Kidney glomerular epithelial cell (primary cell): ENCODE measurements around the gene IFT88.
A peak's percentile ranks its signal among the peaks of the same experiment; 100 is the strongest.

Experiments
- DNase-seq: peaks from one replicate; lab custom pipeline; 2025; lab: John Stamatoyannopoulos, UW

IFT88 gene

GRCh38 chr13:20566898-20567874, at the start of gene IFT88:
Gene IFT88 (plus strand): TSS chr13:20567157. CDS start chr13:20574386, 7,229 bp downstream.
- DNase-seq: peak; percentile 83

DNA sequence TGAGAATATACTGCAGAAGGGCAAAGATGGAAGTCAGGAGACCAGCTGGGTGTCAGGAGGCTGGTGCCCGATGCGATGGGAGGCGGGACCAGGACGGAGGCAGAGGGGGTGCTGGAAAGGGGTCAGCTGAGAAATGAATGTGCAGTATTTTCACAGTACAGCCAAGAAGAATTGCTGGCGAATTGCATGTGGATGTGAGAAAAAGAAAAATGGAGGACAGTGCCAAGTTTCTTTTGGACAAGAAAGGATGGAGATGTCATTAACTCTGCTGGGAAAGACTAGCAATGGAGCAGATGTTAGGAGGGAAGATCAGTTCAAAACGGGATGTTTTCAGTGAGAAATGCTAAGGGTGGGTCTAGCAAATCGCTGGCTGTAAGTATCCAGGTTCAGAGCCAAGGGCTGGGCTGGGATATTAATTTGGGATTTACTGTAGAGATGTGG, 48.3 kb upstream of the IFT88 start:
- DNase-seq: no peak

DNA sequence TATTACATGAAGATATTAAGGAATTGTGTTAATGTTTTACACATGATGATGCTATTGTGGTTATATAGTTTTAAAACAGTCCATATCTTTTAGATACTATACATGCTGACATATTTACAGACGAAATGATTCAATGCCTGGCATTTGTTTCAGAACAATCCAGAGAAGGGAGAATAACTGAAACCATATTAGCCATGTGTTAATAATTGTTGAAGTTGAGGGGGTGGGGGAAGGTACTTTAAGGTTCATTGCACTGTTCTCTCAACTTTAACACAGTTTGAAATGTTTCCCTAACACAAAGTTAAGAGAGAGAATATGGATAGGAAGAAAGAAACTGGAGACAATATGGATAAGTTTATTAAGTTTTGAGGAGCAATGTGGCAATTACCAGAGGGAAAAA, 47.1 kb upstream of the IFT88 start:
- peak; percentile 23 for DNase-seq

DNA sequence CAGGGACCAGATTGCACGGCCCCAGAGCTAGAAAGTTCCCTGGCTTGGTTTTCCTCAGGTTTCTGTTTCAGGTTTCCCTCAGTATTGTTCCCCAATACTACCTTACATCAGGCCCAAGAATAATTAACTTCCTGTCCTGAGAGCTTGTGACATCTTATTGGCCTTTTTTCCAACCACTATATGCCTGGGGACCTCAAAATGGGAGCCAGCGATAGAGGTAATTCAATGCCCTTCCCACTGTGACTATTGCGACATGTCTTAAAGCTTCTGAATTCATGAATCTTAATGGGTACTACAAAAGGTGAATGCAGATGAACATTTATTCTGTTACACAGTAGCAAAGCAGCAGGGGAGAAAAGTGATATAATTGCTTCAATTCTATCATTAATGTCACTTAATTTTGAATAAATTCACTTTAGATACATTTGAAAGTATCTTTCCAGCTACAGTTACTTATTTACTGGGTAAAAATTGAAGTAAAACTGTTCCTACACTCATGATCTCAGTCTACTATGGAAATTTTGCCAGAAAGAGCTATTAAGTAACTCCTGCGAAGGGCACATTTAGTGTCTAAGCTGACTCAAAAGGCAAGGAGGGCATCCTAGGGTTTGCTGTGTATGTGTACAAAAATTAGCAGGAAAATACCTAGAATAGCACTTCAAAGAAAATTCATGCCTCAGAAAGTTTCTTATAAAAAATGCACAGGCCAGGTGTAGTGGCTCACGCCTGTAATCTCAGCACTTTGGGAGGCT, 45.4 kb upstream of the IFT88 start:
- no peak for DNase-seq

- peak; percentile 31 for DNase-seq
Measured at GRCh38 chr13:20525144-20525600, 41.8 kb upstream of the IFT88 start.

- peak; percentile 36 for DNase-seq
Measured at GRCh38 chr13:20525601-20526544, 41.1 kb upstream of the IFT88 start, which contains the start of gene CRYL1. Gene CRYL1 (minus strand): TSS chr13:20525857. CDS start chr13:20525794, 63 bp downstream.

DNA sequence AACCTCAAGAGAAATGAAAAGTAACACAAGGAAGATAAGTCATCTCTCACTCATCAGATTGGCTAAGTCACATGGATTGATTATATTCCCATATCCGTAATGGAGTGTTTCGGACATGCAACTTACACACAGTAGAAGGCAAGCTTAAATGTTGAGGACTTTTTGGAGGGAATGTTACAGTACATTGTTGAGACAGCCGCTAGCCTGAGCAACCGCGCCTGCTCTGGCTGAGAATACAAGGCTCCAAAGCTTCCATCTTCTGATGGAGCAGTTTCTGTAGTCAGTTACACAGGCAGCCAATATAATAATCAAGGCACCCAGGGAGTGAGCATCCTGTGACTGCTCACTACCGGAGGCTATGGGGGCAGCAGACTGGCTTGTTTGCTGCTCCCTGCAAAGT, 40.3 kb upstream of the IFT88 start:
- no peak for DNase-seq

GRCh38 chr13:20528452-20528851, 38.5 kb upstream of the IFT88 start:
- no peak for DNase-seq

GRCh38 chr13:20534038-20534608, 32.8 kb upstream of the IFT88 start:
- DNase-seq: no peak

- no peak for DNase-seq
Measured at GRCh38 chr13:20536992-20537391, 30.0 kb upstream of the IFT88 start.

DNA sequence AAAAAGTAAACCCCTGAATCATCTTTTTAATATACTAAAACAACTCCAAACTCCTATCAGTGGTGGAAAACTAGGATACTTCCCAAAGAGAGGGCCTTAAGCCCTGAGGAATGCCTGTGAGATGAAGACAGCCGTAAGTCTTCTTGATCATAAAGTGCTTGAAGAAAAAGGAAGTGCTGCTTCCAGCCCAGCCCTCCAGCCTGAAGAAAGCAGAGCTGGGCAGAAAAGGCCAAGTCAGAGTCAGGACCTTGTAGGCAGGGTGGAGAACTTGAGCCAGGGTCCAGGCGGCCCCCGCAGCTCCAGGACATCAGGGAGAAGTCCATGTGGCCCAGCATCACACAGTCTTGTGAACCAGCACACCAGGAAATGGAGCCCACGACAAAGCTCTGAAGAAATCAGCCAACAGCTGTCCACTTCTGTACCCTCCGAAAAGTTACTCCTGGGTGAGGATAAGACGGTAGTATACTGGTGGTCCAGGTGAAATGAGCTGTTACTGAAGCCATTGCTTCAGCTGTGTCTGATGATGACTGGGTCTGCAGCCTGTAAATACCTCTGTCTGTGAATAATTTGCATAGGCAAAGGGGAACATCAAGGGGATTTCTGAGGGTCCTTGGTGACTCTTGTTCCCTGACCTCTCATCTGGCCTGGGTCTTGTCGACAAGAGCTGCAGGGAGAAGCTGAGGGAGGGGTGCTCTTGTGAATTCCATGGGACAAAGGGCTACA, 22.6 kb upstream of the IFT88 start:
- DNase-seq: no peak

DNA sequence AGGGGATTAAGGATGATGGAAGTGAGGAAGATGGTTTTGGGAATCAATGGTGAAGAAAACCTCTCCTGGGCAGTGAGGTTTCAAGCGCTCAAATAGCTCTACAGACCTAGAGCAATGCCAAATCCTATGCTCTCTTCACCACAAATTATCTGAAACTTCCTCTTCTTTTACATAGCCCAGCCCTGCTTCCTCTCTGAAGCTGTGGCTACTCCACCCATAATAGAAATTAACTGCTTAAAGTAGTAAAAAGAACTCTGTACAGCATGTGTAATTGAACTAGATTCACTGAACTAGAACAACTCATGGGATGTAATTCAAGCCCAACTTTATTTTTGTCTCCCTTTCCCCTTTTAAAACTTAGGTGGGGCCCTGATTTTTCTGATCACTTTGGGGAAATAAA, 20.4 kb upstream of the IFT88 start:
- DNase-seq: no peak

DNA sequence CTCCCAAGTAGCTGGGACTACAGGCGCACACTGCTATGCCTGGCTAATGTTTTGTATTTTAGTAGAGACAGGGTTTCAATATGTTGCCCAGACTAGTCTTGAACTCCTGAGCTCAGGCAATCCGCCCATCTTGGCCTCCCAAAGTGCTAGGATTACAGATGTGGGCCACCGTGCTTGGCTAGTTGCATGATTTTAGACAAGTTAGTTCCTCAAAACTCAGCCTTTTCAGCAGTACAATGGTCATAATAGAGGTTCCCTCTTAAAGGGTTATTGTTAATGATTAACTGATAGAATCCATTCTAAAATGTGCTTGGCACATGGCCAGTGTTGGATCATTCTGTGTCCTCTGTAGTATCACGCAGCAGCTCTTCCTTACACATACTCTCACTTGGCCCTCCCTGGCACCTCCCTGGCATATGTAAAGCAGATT, 19.5 kb upstream of the IFT88 start:
- peak; percentile 28 for DNase-seq

DNA sequence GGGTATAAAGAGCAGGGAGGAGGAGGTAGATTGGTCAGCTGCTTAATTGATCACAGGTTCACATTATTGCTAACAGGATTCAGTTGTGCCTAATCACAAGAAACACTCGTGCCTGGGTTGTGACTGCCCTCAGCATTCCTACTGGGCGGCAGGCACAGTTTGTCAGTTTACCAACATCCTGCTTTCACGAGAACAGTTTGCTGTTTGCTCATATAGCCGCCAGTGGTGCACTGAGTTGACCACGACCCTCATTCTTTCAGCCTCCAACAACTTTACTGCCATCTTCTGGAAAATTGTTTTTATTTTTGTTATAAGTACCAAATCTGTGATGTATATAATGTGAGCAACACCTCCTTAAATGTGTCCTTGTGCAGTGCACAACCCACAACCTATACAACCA, 16.2 kb upstream of the IFT88 start:
- no peak for DNase-seq

DNA sequence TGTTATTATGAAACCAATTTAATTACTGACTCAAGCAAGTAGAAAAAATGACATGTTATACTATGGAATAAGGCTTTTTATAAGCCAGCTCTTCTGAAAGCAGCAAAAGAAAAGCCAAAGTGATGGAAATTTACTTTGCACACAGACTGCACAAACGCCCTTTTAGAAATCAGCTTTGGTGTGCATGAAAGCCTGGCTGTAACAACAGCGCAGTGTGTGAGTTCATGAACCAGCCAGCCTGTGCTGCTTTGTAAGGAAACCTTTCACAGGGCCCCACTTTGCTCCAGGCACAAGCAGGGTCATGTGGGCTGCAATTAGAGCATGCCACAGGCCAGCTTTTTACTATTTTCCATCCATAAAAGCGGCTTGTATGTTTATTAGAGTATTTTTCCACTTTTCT, 13.6 kb upstream of the IFT88 start:
- DNase-seq: no peak

DNA sequence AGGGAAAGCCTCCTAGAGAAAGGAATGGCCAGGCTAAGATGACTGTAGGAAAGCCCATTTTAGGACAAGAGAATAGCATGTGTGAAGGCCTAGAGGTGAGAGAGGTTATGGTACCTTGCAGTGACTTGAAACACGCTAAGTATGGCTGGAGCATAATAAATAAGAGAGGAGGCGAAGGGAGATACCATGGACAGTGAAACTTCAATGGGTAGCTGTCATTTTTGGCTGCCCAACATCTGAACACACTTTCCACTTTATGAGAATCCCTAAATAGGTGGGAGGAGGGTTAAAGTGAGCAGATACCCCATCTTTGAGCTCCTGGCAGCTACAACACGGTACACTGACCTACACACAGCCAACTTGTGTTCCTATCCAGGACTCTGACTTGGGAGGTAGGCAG, 8.0 kb upstream of the IFT88 start:
- no peak for DNase-seq

- no peak for DNase-seq
Measured at GRCh38 chr13:20559659-20560356, 7.1 kb upstream of the IFT88 start.

GRCh38 chr13:20561741-20562140, 5.2 kb upstream of the IFT88 start:
- no peak for DNase-seq

- no peak for DNase-seq
Measured at GRCh38 chr13:20565115-20565736, 1.7 kb upstream of the IFT88 start.
